Stomach (tissue), 9 donors: ENCODE measurements around the gene EIPR1. TPM values are rescaled to one million over a fixed set of nuclear protein-coding genes. Genes with fewer than 3 reads are reported as not detected.

Experiments
- DNase-seq, 2 donors: peaks; one replicate each; pipeline versions ENCODE4 v3.0.0 to v3.0.0-alpha.2; 2013 to 2019
- H3K27ac ChIP-seq, 5 donors: fragments of 200-600 bp in 4 of 5; sonication (generic) in 4 of 5; one replicate each; pipeline ENCODE4 v1.5.1; 2013 to 2019; ENCODE audit warnings: mild to moderate bottlenecking in 1 of 5, moderate library complexity in 1 of 5
- H3K27me3 ChIP-seq, 3 donors: fragments of 200-600 bp; sonication (generic); one replicate each; pipeline ENCODE4 v1.5.1; 2017 to 2019; ENCODE audit warnings: mixed run types in 1 of 3
- H3K36me3 ChIP-seq, 4 donors: fragments of 200-600 bp; sonication (generic); 1 replicate in 3 of 4; 2 replicates in 1 of 4; pipeline ENCODE4 v1.5.1; 2016 to 2019
- H3K4me1 ChIP-seq, 4 donors: fragments of 200-600 bp; sonication (generic); one replicate each; pipeline ENCODE4 v1.5.1; 2016 to 2019
- H3K4me3 ChIP-seq, 4 donors: fragments of 200-600 bp; sonication (generic) in 3 of 4; one replicate each; pipeline ENCODE4 v1.5.1; 2016 to 2019; ENCODE audit warnings: mild to moderate bottlenecking in 1 of 4
- H3K9me3 ChIP-seq, 4 donors: fragments of 200-600 bp; sonication (generic); one replicate each; pipeline ENCODE4 v1.5.1; 2016 to 2019
- CTCF ChIP-seq, 7 experiments: fragments of 450-650 bp in 4 of 7; fragments of 200-600 bp in 3 of 7; sonication (generic) in 3 of 7; IDR thresholded peaks; one replicate each; pipeline ENCODE4 v1.5.1; 2016 to 2019; ENCODE audit warnings: antibody characterized with exemption in 7 of 7, control low read depth in 2 of 7, mild to moderate bottlenecking in 1 of 7
- EP300 ChIP-seq: sonication (generic); formaldehyde crosslinking; IDR thresholded peaks from one replicate; pipeline ENCODE4 v1.6.1; 2017; ENCODE audit warnings: antibody characterized with exemption
- POLR2A ChIP-seq, 4 donors: fragments of 450-650 bp; IDR thresholded peaks; one replicate each; pipeline ENCODE4 v1.6.1; 2016; ENCODE audit warnings: antibody characterized with exemption in 4 of 4, control low read depth in 2 of 4, mild to moderate bottlenecking in 1 of 4, moderate library complexity in 1 of 4
- POLR2AphosphoS5 ChIP-seq, 3 donors: sonication (generic); formaldehyde crosslinking; IDR thresholded peaks; one replicate each; pipeline ENCODE4 v1.6.1; 2016; ENCODE audit warnings: antibody characterized with exemption in 3 of 3
- WGBS, 5 donors: extraction: QIAGEN DNeasy Blood & Tissue Kit in 3 of 5; methylation state at CpG; one replicate each; pipeline versions ENCODE4 v1.1.5 to v1.1.7; 2013 to 2018; 5-methylcytosine and 5-hydroxymethylcytosine counted together
- intact Hi-C: fragments of 100-400 bp; cut with DNase I; formaldehyde crosslinking; loops from one replicate; pipeline ENCODE4 v1.15.1; 2023; ENCODE audit warnings: low total_unique reads
- polyA plus RNA-seq, 3 donors: library from polyadenylated mRNA; stranded (reverse); fragments of 200-250 nt; gene quantifications; one replicate each; pipeline ENCODE4 v1.2.3, GENCODE V29; 2013
- total RNA-seq, 5 donors: library from RNA; depleted of rRNA; stranded (reverse); fragments of >200 nt; gene quantifications; one replicate each; pipeline versions ENCODE4 v1.1.0 to v1.2.3, GENCODE V29; 2014 to 2016
- donor health status: healthy with polysubstance abuse.
- donor health status: Bipolar disorder and iron deficiency.
- donor health status: healthy.

The EIPR1 gene
- total and polyA plus RNA-seq, 8 donors, result 1.2 to 39.4 (median 12.7) TPM

- no peak overlapping the region for H3K27ac ChIP-seq
- no peak for TF ChIP-seq POLR2A (IDR thresholded peaks at IDR 0.05)
- TF ChIP-seq POLR2AphosphoS5 (IDR thresholded peaks at IDR 0.05), result peak in 1 of 3 donors; percentile 38
- intact Hi-C loops, result no loop called here
- peak; percentile 60 to 82 for DNase-seq
- WGBS, 5 donors, result 25 to 76% (median 41%) methylated on average over 12 of the region's 12 CpGs
- H3K36me3 ChIP-seq, result peaks cover 0 to 9% (median 2%) of the 10 kb centered on the region in 4 donors
- peaks cover 0 to 12% (median 8%) of the 10 kb centered on the region in 4 donors for H3K4me1 ChIP-seq
- peak overlapping the region in 3 of 4 donors; percentile 4 to 19 (median 8) for H3K4me3 ChIP-seq
- no peaks in the 10 kb centered on the region for H3K9me3 ChIP-seq
- no peaks in the 10 kb centered on the region for H3K27me3 ChIP-seq
Measured at GRCh38 chr2:3305952-3306351, 71.7 kb downstream of the EIPR1 start.

GRCh38 chr2:3305431-3305830, 72.2 kb downstream of the EIPR1 start:
- TF ChIP-seq EP300 (no peak), POLR2AphosphoS5 (IDR thresholded peaks at IDR 0.05) (no peak), POLR2A (IDR thresholded peaks at IDR 0.05) (no peak), CTCF (IDR thresholded peaks at IDR 0.05) (no peak)
- H3K27ac ChIP-seq, result no peak overlapping the region
- H3K36me3 ChIP-seq, result peaks cover 0 to 9% (median 4%) of the 10 kb centered on the region in 4 donors
- intact Hi-C loops, result no loop called here
- no peak for DNase-seq
- peaks cover 0 to 12% (median 8%) of the 10 kb centered on the region in 4 donors for H3K4me1 ChIP-seq
- no peaks in the 10 kb centered on the region for H3K27me3 ChIP-seq
- no peak overlapping the region for H3K4me3 ChIP-seq
- no peaks in the 10 kb centered on the region for H3K9me3 ChIP-seq
- 89 to 94% (median 91%) methylated on average over 9 of the region's 9 CpGs for WGBS, 5 donors

- H3K27me3 ChIP-seq, result no peaks in the 10 kb centered on the region
- intact Hi-C loops, result no loop called here
- H3K36me3 ChIP-seq, result peaks cover 0 to 9% (median 4%) of the 10 kb centered on the region in 4 donors
- no peaks in the 10 kb centered on the region for H3K9me3 ChIP-seq
- H3K27ac ChIP-seq, result peak overlapping the region in 3 of 5 donors; percentile 16 to 36 (median 35)
- TF ChIP-seq CTCF (IDR thresholded peaks at IDR 0.05) (peak in 6 of 7 experiments; percentile 47 to 97 (median 92)), POLR2AphosphoS5 (IDR thresholded peaks at IDR 0.05) (peak in 2 of 3 donors; percentile 54 to 88), EP300 (no peak)
- H3K4me3 ChIP-seq, result peak overlapping the region; percentile 14 to 19 (median 17)
- WGBS, 5 donors, result 39 to 43% (median 40%) methylated on average over 34 of the region's 34 CpGs
- peaks cover 0 to 12% (median 8%) of the 10 kb centered on the region in 4 donors for H3K4me1 ChIP-seq
- peak; percentile 91 to 96 for DNase-seq
Measured at GRCh38 chr2:3303583-3304406, 73.8 kb downstream of the EIPR1 start.

- H3K9me3 ChIP-seq, result no peaks in the 10 kb centered on the region
- intact Hi-C loops, result no loop called here
- peaks cover 0 to 9% (median 4%) of the 10 kb centered on the region in 4 donors for H3K36me3 ChIP-seq
- WGBS, 5 donors, result 64 to 86% (median 71%) methylated on average over 13 to 25 of the region's 25 CpGs
- TF ChIP-seq POLR2A (IDR thresholded peaks at IDR 0.05), result no peak
- peak in 1 of 2 donors; percentile 35 for DNase-seq
- H3K4me3 ChIP-seq, result peak overlapping the region; percentile 14 to 19 (median 17)
- peaks cover 0 to 12% (median 8%) of the 10 kb centered on the region in 4 donors for H3K4me1 ChIP-seq
- no peaks in the 10 kb centered on the region for H3K27me3 ChIP-seq
- peak overlapping the region in 3 of 5 donors; percentile 16 to 36 (median 35) for H3K27ac ChIP-seq
Measured at GRCh38 chr2:3302751-3303582, 74.7 kb downstream of the EIPR1 start.

GRCh38 chr2:3302421-3302750, 75.2 kb downstream of the EIPR1 start:
- intact Hi-C loops, result no loop called here
- H3K4me1 ChIP-seq, result peaks cover 0 to 12% (median 8%) of the 10 kb centered on the region in 4 donors
- TF ChIP-seq POLR2A (IDR thresholded peaks at IDR 0.05), result no peak
- TF ChIP-seq POLR2AphosphoS5 (IDR thresholded peaks at IDR 0.05), result no peak
- H3K27me3 ChIP-seq, result no peaks in the 10 kb centered on the region
- DNase-seq, result no peak
- peaks cover 0 to 9% (median 4%) of the 10 kb centered on the region in 4 donors for H3K36me3 ChIP-seq
- H3K9me3 ChIP-seq, result no peaks in the 10 kb centered on the region
- H3K4me3 ChIP-seq, result no peak overlapping the region
- 95 to 98% (median 97%) methylated on average over 10 of the region's 10 CpGs for WGBS, 5 donors
- no peak overlapping the region for H3K27ac ChIP-seq
